ENCODE measurements around the gene RBFOX1. TPM values are rescaled to one million over a fixed set of nuclear protein-coding genes. Genes with fewer than 3 reads are reported as not detected.

RBFOX1 gene
- total RNA-seq, 1 donor from 2014 or later, result 0.69 TPM

- no peaks in the 10 kb centered on the region for H3K4me1 Mint-ChIP-seq (ENCODE audit: unreplicated experiment)
- TF ChIP-seq, protein P1, sequence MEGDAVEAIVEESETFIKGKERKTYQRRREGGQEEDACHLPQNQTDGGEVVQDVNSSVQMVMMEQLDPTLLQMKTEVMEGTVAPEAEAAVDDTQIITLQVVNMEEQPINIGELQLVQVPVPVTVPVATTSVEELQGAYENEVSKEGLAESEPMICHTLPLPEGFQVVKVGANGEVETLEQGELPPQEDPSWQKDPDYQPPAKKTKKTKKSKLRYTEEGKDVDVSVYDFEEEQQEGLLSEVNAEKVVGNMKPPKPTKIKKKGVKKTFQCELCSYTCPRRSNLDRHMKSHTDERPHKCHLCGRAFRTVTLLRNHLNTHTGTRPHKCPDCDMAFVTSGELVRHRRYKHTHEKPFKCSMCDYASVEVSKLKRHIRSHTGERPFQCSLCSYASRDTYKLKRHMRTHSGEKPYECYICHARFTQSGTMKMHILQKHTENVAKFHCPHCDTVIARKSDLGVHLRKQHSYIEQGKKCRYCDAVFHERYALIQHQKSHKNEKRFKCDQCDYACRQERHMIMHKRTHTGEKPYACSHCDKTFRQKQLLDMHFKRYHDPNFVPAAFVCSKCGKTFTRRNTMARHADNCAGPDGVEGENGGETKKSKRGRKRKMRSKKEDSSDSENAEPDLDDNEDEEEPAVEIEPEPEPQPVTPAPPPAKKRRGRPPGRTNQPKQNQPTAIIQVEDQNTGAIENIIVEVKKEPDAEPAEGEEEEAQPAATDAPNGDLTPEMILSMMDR (IDR thresholded peaks at IDR 0.05; ENCODE audit: unreplicated experiment), result no peak
- H3K4me3 Mint-ChIP-seq (ENCODE audit: unreplicated experiment), result no peak overlapping the region
- DNase-seq (ENCODE audit: low spot score), result no peak
- peaks cover 24% of the 10 kb centered on the region for H3K9me3 Mint-ChIP-seq (ENCODE audit: unreplicated experiment)
- peaks cover 8% of the 10 kb centered on the region for H3K27me3 Mint-ChIP-seq (ENCODE audit: unreplicated experiment)
- H3K36me3 Mint-ChIP-seq (ENCODE audit: low read depth, unreplicated experiment), result no peaks in the 10 kb centered on the region
- no peak overlapping the region for H3K27ac Mint-ChIP-seq (ENCODE audit: unreplicated experiment)
Observed at GRCh38 chr16:7330709-7331108, 1.9 kb upstream of the RBFOX1 start.

GRCh38 chr16:7331997-7332396, 648 bp upstream of the RBFOX1 start:
- Mint-ChIP-seq H3K27me3 (ENCODE audit: unreplicated experiment) (peaks cover 4% of the 10 kb centered on the region), H3K9me3 (ENCODE audit: unreplicated experiment) (peaks cover 22% of the 10 kb centered on the region), H3K4me3 (ENCODE audit: unreplicated experiment) (no peak overlapping the region), H3K4me1 (ENCODE audit: unreplicated experiment) (no peaks in the 10 kb centered on the region), H3K27ac (ENCODE audit: unreplicated experiment) (no peak overlapping the region), H3K36me3 (ENCODE audit: low read depth, unreplicated experiment) (no peaks in the 10 kb centered on the region)
- no peak for DNase-seq (ENCODE audit: low spot score)
- TF ChIP-seq, protein P1 (IDR thresholded peaks at IDR 0.05; ENCODE audit: unreplicated experiment), result no peak

- no peak overlapping the region for H3K4me3 Mint-ChIP-seq (ENCODE audit: unreplicated experiment)
- no peaks in the 10 kb centered on the region for H3K4me1 Mint-ChIP-seq (ENCODE audit: unreplicated experiment)
- H3K27me3 Mint-ChIP-seq (ENCODE audit: unreplicated experiment), result peaks cover 4% of the 10 kb centered on the region
- H3K36me3 Mint-ChIP-seq (ENCODE audit: low read depth, unreplicated experiment), result no peaks in the 10 kb centered on the region
- peaks cover 26% of the 10 kb centered on the region for H3K9me3 Mint-ChIP-seq (ENCODE audit: unreplicated experiment)
- TF ChIP-seq, protein P1 (IDR thresholded peaks at IDR 0.05; ENCODE audit: unreplicated experiment), result no peak
- no peak overlapping the region for H3K27ac Mint-ChIP-seq (ENCODE audit: unreplicated experiment)
- no peak for DNase-seq (ENCODE audit: low spot score)
Observed at GRCh38 chr16:7333180-7333725, 608 bp downstream of the RBFOX1 start.

DNA sequence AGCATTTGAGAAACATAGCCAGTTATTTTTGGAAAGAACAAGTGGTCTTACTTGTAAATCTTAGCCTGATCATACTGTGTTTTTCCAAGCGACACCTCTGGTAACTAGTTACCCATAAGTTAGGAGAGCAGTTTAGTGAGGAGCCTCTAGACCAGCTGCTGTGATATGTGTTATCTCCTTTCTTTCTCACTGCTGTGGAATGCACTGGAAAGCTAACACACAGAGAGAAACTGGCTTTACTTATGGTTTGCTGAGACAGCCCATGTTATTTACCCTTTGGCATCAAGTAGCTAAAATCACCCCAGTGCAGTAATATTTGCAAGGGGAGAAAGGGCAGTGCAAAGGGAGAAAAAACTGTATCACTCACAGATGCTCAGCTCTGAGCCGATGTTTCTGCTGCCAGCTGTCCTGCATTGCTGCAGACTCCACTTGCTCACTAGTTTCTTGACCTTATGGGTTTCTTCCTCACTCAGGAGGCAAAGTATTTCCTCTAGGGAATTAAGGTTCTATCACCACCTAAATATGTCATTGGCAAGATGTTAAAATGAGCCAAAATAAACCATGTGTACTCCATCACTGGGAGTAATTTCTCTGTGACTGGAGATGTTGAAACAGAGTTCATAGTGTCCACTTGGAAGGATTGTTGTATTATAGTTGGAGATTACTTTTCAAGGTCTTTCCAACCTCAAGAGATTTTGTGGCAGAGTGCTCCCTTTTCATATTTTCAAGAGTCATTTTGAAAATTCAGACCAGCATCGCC, 2.3 kb downstream of the RBFOX1 start:
- peaks cover 26% of the 10 kb centered on the region for H3K9me3 Mint-ChIP-seq (ENCODE audit: unreplicated experiment)
- H3K4me3 Mint-ChIP-seq (ENCODE audit: unreplicated experiment), result no peak overlapping the region
- no peaks in the 10 kb centered on the region for H3K4me1 Mint-ChIP-seq (ENCODE audit: unreplicated experiment)
- no peak for DNase-seq (ENCODE audit: low spot score)
- no peak overlapping the region for H3K27ac Mint-ChIP-seq (ENCODE audit: unreplicated experiment)
- TF ChIP-seq, protein P1 (IDR thresholded peaks at IDR 0.05; ENCODE audit: unreplicated experiment), result no peak
- H3K27me3 Mint-ChIP-seq (ENCODE audit: unreplicated experiment), result peaks cover 9% of the 10 kb centered on the region
- H3K36me3 Mint-ChIP-seq (ENCODE audit: low read depth, unreplicated experiment), result no peaks in the 10 kb centered on the region

- no peak for DNase-seq (ENCODE audit: low spot score)
- Mint-ChIP-seq H3K4me3 (ENCODE audit: unreplicated experiment) (no peak overlapping the region), H3K36me3 (ENCODE audit: low read depth, unreplicated experiment) (no peaks in the 10 kb centered on the region), H3K27me3 (ENCODE audit: unreplicated experiment) (peaks cover 9% of the 10 kb centered on the region), H3K4me1 (ENCODE audit: unreplicated experiment) (no peaks in the 10 kb centered on the region), H3K9me3 (ENCODE audit: unreplicated experiment) (peaks cover 17% of the 10 kb centered on the region), H3K27ac (ENCODE audit: unreplicated experiment) (no peak overlapping the region)
- TF ChIP-seq, protein P1 (IDR thresholded peaks at IDR 0.05; ENCODE audit: unreplicated experiment), result no peak
Observed at GRCh38 chr16:7335991-7336634, 3.5 kb downstream of the RBFOX1 start.

Data from endothelial cell (in vitro differentiated cells).